Fibroblast of villous mesenchyme (primary cell): Measurements from ENCODE around the gene RBM47. TPM values are rescaled to one million over a fixed set of nuclear protein-coding genes. Genes with fewer than 3 reads are reported as not detected.

Source experiments
- DNase-seq: peaks from one replicate; pipeline ENCODE4 v3.0.0-alpha.2; 2010; ENCODE audit warnings: low read depth
- H3K4me3 ChIP-seq: 2 replicates; pipeline ENCODE4 v1.5.1; 2011; ENCODE audit warnings: low read depth, mild to moderate bottlenecking, low read length
- CTCF ChIP-seq: IDR thresholded peaks from 2 replicates; pipeline ENCODE4 v1.5.1; 2012; ENCODE audit warnings: low read depth, mild to moderate bottlenecking, low read length; ENCODE audit not compliant: insufficient read depth
- total RNA-seq: library from RNA; depleted of rRNA; stranded (reverse); fragments of >200 nt; gene quantifications from 2 replicates; pipeline ENCODE4 v1.2.3, GENCODE V29; 2012

RBM47 gene
- total RNA-seq, 1 donor: 0.86 TPM

GRCh38 chr4:40617872-40618271, 11.8 kb downstream of the RBM47 start:
- TF ChIP-seq CTCF: no peak
- no peak overlapping the region for H3K4me3 ChIP-seq
- DNase-seq: peak; percentile 47

- TF ChIP-seq CTCF: no peak
- no peak for DNase-seq
- H3K4me3 ChIP-seq: no peak overlapping the region
Measured at GRCh38 chr4:40614031-40614430, 15.6 kb downstream of the RBM47 start.

- DNase-seq: no peak
- no peak overlapping the region for H3K4me3 ChIP-seq
Measured at GRCh38 chr4:40613456-40613855, 16.2 kb downstream of the RBM47 start.

GRCh38 chr4:40612831-40613230, 16.8 kb downstream of the RBM47 start:
- no peak for TF ChIP-seq CTCF
- DNase-seq: no peak
- H3K4me3 ChIP-seq: no peak overlapping the region

More at GRCh38 chr4:40613456-40613855, 16.2 kb downstream of the RBM47 start:
- TF ChIP-seq CTCF: no peak

- no peak for TF ChIP-seq CTCF
- DNase-seq: no peak
- H3K4me3 ChIP-seq: no peak overlapping the region
Measured at GRCh38 chr4:40612283-40612682, 17.4 kb downstream of the RBM47 start.

- H3K4me3 ChIP-seq: no peak overlapping the region
- TF ChIP-seq CTCF: no peak
- peak; percentile 9 for DNase-seq
Measured at GRCh38 chr4:40608628-40609027, 21.0 kb downstream of the RBM47 start.

- no peak overlapping the region for H3K4me3 ChIP-seq
- no peak for TF ChIP-seq CTCF
- DNase-seq: peak; percentile 35
Measured at GRCh38 chr4:40607221-40607620, 22.4 kb downstream of the RBM47 start.
